Uterus (tissue), 2 donors: ENCODE measurements around the gene GAMT.

Experiments used
- POLR2A ChIP-seq, 2 donors: fragments of 450-650 bp; IDR thresholded peaks; one replicate each; pipeline ENCODE4 v1.6.1; 2016; ENCODE audit warnings: antibody characterized with exemption in 2 of 2, mild to moderate bottlenecking in 1 of 2, moderate library complexity in 1 of 2
- TF ChIP-seq, protein P1 (sequence below), 4 experiments: fragments of 200-600 bp in 2 of 4; fragments of 450-650 bp in 2 of 4; sonication (generic) in 2 of 4; IDR thresholded peaks; one replicate each; pipeline ENCODE4 v1.5.1; 2016 to 2019; ENCODE audit warnings: antibody characterized with exemption in 4 of 4, mild to moderate bottlenecking in 2 of 4, moderate library complexity in 1 of 4

DNA sequence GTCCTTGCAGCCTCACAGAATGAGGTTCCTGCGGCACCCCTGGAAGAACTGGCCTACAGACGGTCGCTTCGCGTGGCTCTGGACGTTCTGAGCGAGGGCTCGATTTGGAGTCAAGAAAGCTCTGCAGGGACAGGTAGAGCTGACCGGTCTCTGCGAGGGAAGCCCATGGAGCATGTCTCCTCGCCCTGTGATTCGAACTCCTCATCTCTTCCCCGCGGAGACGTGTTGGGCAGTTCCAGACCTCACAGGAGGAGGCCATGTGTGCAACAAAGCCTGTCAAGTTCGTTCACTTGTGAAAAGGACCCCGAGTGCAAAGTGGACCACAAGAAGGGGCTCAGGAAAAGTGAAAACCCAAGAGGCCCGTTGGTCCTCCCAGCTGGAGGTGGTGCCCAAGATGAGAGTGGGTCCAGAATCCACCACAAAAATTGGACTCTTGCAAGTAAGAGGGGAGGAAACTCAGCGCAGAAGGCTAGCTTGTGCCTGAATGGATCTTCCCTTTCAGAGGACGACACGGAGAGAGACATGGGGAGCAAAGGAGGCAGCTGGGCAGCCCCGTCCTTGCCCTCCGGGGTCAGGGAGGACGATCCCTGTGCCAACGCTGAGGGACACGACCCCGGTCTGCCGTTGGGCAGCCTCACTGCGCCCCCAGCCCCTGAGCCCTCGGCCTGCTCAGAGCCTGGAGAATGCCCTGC, 41.1 kb downstream of the GAMT start:
- TF ChIP-seq POLR2A (IDR thresholded peaks at IDR 0.05), result no peak
- TF ChIP-seq, protein P1, sequence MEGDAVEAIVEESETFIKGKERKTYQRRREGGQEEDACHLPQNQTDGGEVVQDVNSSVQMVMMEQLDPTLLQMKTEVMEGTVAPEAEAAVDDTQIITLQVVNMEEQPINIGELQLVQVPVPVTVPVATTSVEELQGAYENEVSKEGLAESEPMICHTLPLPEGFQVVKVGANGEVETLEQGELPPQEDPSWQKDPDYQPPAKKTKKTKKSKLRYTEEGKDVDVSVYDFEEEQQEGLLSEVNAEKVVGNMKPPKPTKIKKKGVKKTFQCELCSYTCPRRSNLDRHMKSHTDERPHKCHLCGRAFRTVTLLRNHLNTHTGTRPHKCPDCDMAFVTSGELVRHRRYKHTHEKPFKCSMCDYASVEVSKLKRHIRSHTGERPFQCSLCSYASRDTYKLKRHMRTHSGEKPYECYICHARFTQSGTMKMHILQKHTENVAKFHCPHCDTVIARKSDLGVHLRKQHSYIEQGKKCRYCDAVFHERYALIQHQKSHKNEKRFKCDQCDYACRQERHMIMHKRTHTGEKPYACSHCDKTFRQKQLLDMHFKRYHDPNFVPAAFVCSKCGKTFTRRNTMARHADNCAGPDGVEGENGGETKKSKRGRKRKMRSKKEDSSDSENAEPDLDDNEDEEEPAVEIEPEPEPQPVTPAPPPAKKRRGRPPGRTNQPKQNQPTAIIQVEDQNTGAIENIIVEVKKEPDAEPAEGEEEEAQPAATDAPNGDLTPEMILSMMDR (IDR thresholded peaks at IDR 0.05), result no peak
